DND-41 (cell line): ENCODE measurements around the gene KAZN.

Experiments used
- ATAC-seq: fragments of 200-7000 bp; cut with Tn5 transposase; 3 replicates; pipeline ENCODE4 v1.9.1; 2021; ENCODE audit warnings: low read depth; ENCODE audit not compliant: insufficient read depth
- DNase-seq: peaks from one replicate; pipeline ENCODE4 v3.0.0-alpha.2; 2020
- H2AFZ ChIP-seq: 2 replicates; pipeline ENCODE4 v1.6.0; 2012; ENCODE audit warnings: low read depth, low read length
- H3K27ac ChIP-seq: 2 replicates; pipeline ENCODE4 v1.5.1; 2012; ENCODE audit warnings: low read length, inconsistent platforms
- H3K27me3 ChIP-seq: fragments of 200-600 bp; sonication (generic); 2 replicates; pipeline ENCODE4 v1.6.0; 2012; ENCODE audit warnings: low read length, mild to moderate bottlenecking, inconsistent platforms; ENCODE audit not compliant: insufficient read depth, poor library complexity
- H3K36me3 ChIP-seq: 2 replicates; pipeline ENCODE4 v1.5.1; 2012; ENCODE audit warnings: low read length, inconsistent platforms; ENCODE audit not compliant: insufficient read depth
- H3K4me1 ChIP-seq: 2 replicates; pipeline ENCODE4 v1.5.1; 2012; ENCODE audit warnings: mild to moderate bottlenecking, low read length; ENCODE audit not compliant: insufficient read depth
- H3K4me2 ChIP-seq: 2 replicates; pipeline ENCODE4 v1.6.0; 2012; ENCODE audit warnings: mild to moderate bottlenecking, moderate library complexity, low read length, inconsistent platforms; ENCODE audit not compliant: insufficient read depth
- H3K4me3 ChIP-seq, 2 experiments: fragments of 200-600 bp in 1 of 2; shearing (Covaris generic) in 1 of 2; 2 replicates each; pipeline ENCODE4 v1.5.1; 2012 to 2016; ENCODE audit warnings: inconsistent platforms in 2 of 2, low read length in 2 of 2, mild to moderate bottlenecking in 2 of 2, low read depth in 1 of 2, moderate library complexity in 1 of 2
- H3K79me2 ChIP-seq: 2 replicates; pipeline ENCODE4 v1.6.0; 2012; ENCODE audit warnings: low read length, inconsistent platforms; ENCODE audit not compliant: insufficient read depth
- H3K9ac ChIP-seq: 2 replicates; pipeline ENCODE4 v1.6.0; 2012; ENCODE audit warnings: low read depth, mild to moderate bottlenecking, inconsistent platforms, low read length, moderate library complexity
- H3K9me3 ChIP-seq: 2 replicates; pipeline ENCODE4 v1.5.1; 2012; ENCODE audit warnings: low read length, moderate library complexity, mild to moderate bottlenecking, inconsistent platforms; ENCODE audit not compliant: insufficient read depth, severe bottlenecking
- H4K20me1 ChIP-seq: 2 replicates; pipeline ENCODE4 v1.6.0; 2012; ENCODE audit warnings: low read length; ENCODE audit not compliant: insufficient read depth
- CTCF ChIP-seq: IDR thresholded peaks from 2 replicates; pipeline ENCODE4 v1.5.1; 2012; ENCODE audit warnings: borderline replicate concordance, low read length, moderate library complexity, mild to moderate bottlenecking; ENCODE audit not compliant: poor library complexity, severe bottlenecking; ENCODE audit errors: extremely low read depth
- EZH2 ChIP-seq: IDR thresholded peaks from 3 replicates; pipeline ENCODE4 v1.6.1; 2012; ENCODE audit warnings: borderline replicate concordance, low read depth, mild to moderate bottlenecking, moderate library complexity, low read length, inconsistent platforms; ENCODE audit not compliant: severe bottlenecking

KAZN gene

GRCh38 chr1:14827870-14828269, 229.4 kb downstream of the KAZN start:
- no peak overlapping the region for H3K9ac ChIP-seq
- H4K20me1 ChIP-seq, result peaks cover 4% of the 10 kb centered on the region; the same call in 1 of the 2 replicates

GRCh38 chr1:14828665-14829064, 230.2 kb downstream of the KAZN start:
- TF ChIP-seq EZH2 (no peak), CTCF (no peak)
- Histone ChIP-seq H3K27ac (no peak overlapping the region), H4K20me1 (peaks cover 4% of the 10 kb centered on the region; the same call in 1 of the 2 replicates), H2AFZ (no peak overlapping the region), H3K36me3 (no peaks in the 10 kb centered on the region), H3K4me3 (no peak overlapping the region), H3K9ac (no peak overlapping the region), H3K27me3 (no peaks in the 10 kb centered on the region), H3K4me1 (no peaks in the 10 kb centered on the region), H3K4me2 (no peak overlapping the region), H3K79me2 (no peaks in the 10 kb centered on the region), H3K9me3 (no peaks in the 10 kb centered on the region)
- no peak for DNase-seq
- ATAC-seq, result 0 out of 3 replicates have a peak, but pooled peaks have one; percentile 37

More at GRCh38 chr1:14827870-14828269, 229.4 kb downstream of the KAZN start:
- Histone ChIP-seq H3K79me2 (no peaks in the 10 kb centered on the region), H3K36me3 (no peaks in the 10 kb centered on the region), H3K27ac (no peak overlapping the region), H2AFZ (no peak overlapping the region), H3K27me3 (no peaks in the 10 kb centered on the region), H3K4me2 (no peak overlapping the region), H3K9me3 (no peaks in the 10 kb centered on the region), H3K4me3 (no peak overlapping the region), H3K4me1 (no peaks in the 10 kb centered on the region)
- ATAC-seq (no peak), DNase-seq (no peak)
- no peak for TF ChIP-seq CTCF
- TF ChIP-seq EZH2, result no peak

GRCh38 chr1:14835725-14836124, 237.2 kb downstream of the KAZN start:
- H3K9ac ChIP-seq, result no peak overlapping the region
- peaks cover 3% of the 10 kb centered on the region for H3K9me3 ChIP-seq
- no peaks in the 10 kb centered on the region for H3K4me1 ChIP-seq
- ATAC-seq, result no peak
- H3K4me2 ChIP-seq, result no peak overlapping the region
- H4K20me1 ChIP-seq, result no peaks in the 10 kb centered on the region
- H3K79me2 ChIP-seq, result no peaks in the 10 kb centered on the region
- H3K27ac ChIP-seq, result no peak overlapping the region
- no peaks in the 10 kb centered on the region for H3K27me3 ChIP-seq
- no peaks in the 10 kb centered on the region for H3K36me3 ChIP-seq
- TF ChIP-seq CTCF, result no peak
- no peak for TF ChIP-seq EZH2
- no peak overlapping the region for H2AFZ ChIP-seq
- no peak for DNase-seq
- H3K4me3 ChIP-seq, result no peak overlapping the region
